Muscle of back (tissue), 11 donors: ENCODE measurements around the gene ASRGL1. TPM values are rescaled to one million over a fixed set of nuclear protein-coding genes. Genes with fewer than 3 reads are reported as not detected.
A peak's percentile ranks its signal among the peaks of the same experiment; 100 is the strongest.

Source experiments
- DNase-seq, 3 donors: peaks; one replicate each; pipeline versions ENCODE4 v3.0.0 to v3.0.0-alpha.2; 2013
- polyA plus RNA-seq, 10 donors: library from polyadenylated mRNA; unstranded; fragments of 120-200 nt; gene quantifications; one replicate each; pipeline ENCODE4 v1.2.1, GENCODE V29; 2013; ENCODE audit not compliant: insufficient read length in 10 of 10

The ASRGL1 gene
- polyA plus RNA-seq, 10 donors: 2.3 to 5.2 (median 3.1) TPM

- DNase-seq: no peak
Observed at GRCh38 chr11:62393061-62393611, 55.9 kb downstream of the ASRGL1 start.

DNA sequence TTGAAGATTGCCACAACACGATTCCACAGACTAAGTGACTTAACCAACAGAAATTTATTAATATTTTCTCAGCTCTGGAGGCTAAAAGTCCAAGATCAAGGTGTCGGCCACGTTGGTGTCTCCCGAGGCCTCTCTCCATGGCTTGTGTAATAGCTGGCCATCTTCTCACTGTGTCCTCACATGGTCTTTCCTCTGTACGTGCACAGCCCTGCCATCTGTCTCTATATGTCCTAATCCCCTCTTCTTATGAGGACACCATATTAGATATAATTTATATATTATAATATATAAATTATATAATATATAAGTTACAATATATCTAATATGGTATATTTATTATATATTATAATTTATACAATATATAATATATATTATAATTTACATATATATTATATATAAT, 56.5 kb downstream of the ASRGL1 start:
- no peak for DNase-seq

DNA sequence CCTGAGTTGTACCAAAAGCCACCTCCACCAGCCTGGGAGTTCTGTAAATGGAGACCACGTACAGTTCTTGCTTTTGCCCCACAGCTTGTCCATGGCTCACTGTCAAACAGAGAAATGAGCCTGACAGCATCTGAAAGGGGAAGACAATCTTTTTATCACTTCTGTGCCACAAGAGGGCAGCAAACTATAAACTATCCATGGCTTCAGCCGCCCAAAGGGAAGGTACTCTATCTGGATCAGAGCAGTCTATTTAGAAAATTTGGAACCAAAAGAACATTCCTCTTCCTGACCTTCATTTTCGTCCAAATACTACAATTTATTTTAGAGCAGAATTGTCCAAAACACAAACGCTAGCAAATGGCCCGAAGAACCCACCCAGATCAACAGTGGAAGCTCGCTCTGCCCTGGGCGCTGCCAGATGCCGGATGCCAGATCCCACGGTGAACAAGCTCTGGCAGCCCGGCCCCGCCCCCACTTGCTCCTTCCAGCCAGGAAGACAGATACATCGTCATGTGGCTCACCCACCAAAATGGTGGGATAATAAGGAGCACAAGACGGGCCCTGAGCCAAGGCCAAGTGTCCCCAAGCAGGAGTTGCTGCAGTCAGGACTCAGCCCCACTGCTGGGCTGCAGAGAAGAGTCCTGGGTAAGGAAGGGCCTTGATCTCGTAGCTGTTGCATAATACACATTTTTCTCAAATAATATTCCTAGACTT, 57.7 kb downstream of the ASRGL1 start:
- peak; percentile 86 to 95 (median 89) for DNase-seq

- DNase-seq: no peak
Observed at GRCh38 chr11:62395885-62396551, 58.8 kb downstream of the ASRGL1 start.

DNA sequence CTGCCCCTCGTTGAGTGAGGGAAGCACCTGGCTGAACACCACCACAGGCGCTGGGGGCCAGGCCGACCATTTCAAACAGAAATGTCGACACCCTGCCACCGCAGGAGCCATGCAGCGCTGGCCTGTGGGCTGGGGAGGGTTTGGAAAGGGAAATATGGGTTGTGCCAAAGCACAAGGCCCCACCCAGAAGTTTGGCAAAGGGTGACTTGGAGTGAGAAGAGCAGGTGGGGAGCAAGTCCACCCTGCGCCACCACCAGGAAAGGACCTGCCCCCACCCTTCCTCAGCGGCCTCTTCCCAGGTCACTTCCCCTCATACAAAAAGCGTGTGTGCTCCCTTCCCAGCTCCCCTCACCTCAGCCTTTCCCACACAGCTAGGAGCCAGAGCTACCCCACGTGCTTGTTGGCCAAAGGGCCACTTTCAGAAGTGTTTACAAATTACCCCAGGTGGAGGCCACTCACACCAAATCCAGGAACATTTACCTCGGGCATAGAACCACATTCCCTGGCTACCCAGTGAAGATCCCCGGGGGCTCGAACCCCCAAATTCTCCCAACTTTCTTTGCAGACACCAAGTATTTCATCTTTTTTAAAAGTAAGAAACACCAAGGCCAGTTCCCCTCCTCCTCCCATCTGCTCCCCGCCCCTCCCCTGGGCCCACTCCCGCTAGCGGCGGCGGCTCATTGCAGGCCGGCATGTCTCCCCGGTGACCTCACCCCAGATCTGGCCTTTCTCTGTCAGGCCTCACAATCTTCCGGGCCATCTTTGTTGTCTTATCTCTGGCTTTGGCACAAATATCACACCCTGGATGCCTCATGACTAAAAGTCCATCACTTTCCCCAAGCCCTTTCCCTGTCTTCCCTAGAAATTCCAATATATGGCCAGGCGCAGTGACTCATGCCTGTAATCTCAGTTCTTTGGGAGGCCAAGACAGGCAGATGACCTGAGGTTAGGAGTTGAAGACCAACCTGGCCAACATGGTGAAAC, 61.1 kb downstream of the ASRGL1 start:
- peak in 1 of 3 donors; percentile 71 for DNase-seq

- peak in 1 of 3 donors; percentile 51 for DNase-seq
Observed at GRCh38 chr11:62399172-62399877, 62.1 kb downstream of the ASRGL1 start.

DNA sequence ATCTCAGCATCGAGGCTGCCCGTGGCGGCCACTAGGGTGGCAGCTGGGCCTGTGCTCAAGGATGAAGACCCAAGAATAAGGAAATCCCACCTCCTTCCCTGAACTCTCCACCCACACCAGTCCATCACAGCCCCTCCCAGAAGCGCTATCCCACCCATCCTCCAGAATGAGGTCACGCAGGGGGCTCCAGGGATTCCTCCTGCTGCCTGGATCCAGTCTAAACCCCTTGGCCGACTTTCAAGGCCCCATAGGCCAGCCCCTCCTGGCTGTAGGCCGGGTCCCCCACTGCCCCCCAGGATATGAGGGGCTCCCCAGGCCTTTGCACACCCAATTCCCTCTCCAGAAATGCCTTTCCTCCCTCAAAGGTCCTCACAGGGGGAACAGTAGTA, 62.6 kb downstream of the ASRGL1 start:
- peak in 2 of 3 donors; percentile 87 to 94 for DNase-seq

DNA sequence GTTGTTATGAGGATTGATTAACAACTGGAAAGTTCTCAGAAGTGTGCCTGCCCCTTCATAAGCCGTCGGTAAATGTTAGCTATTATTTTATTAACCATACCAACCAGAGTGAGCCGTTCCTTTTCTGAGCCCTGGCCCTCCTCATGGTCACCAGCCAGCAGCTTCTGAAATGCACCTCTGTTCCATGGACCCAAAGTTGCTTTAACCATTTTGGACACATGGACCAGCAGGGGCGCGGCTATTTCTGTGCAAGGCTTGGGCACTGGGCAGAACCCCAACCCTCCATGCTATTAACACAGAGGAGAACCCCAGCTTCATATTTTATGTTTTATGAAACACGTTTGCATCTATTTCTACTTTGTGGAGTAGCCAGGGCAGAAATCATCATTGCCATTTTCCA, 63.0 kb downstream of the ASRGL1 start:
- no peak for DNase-seq

DNA sequence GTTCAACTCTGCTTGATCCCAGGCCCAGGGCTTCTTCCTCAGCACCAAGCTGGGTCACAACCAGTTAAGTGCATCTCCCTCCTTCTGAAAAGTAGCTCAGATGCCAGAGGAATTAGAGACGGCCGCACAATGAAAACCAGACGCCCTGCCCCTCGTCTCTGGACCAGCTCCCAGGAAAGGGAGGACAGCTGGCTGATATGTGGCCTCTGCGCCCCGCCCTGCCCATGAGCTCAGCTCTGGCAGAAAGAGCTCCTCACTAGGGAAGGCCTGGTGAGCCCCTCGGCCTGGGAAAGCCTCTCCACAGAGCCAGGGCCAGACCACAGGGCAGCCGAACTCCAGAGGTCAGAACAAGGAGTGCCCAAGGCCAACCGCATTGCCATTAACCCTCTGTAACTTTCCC, 63.5 kb downstream of the ASRGL1 start:
- peak; percentile 90 to 96 (median 93) for DNase-seq

DNA sequence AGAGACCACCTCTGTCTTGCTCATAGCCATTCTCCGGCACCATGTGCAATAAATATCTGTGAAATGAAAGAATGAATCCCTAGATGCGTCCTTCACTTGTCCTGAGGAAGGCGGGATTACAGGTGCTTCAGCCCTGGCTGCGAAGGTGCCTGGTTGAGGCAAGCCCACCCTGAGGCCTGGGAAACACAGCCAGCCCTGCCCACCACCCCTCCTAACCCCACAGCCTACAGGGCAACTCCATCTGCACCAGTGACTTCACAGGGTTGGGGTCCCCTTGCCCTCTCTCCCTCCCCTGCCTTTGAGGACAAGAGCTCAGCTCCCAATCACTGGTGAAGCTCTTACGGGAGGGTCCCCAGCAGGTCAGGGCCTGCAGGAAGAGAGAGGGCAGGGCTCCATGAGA, 64.1 kb downstream of the ASRGL1 start:
- no peak for DNase-seq

DNA sequence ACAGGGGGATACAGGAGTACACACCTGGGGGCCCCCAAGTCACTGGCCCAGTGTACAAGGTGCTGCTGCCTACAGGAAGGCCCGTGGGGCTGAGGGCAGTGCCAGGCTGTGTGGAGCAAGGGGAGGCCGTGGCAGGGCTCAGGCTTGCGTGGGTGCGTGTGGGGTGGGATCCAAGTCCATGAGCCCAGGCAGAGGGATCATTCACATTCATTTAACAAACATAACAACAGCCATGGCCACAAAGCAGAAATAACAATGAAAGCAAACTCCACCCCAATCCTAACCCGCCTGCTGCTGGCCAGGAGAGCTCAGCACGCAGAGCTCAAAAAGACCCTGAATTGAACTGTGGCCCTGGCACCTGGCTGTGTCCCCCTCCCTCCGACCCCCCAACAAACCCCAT, 64.6 kb downstream of the ASRGL1 start:
- peak in 1 of 3 donors; percentile 64 for DNase-seq

GRCh38 chr11:62402226-62402959, 65.1 kb downstream of the ASRGL1 start:
- DNase-seq: peak in 1 of 3 donors; percentile 63

DNA sequence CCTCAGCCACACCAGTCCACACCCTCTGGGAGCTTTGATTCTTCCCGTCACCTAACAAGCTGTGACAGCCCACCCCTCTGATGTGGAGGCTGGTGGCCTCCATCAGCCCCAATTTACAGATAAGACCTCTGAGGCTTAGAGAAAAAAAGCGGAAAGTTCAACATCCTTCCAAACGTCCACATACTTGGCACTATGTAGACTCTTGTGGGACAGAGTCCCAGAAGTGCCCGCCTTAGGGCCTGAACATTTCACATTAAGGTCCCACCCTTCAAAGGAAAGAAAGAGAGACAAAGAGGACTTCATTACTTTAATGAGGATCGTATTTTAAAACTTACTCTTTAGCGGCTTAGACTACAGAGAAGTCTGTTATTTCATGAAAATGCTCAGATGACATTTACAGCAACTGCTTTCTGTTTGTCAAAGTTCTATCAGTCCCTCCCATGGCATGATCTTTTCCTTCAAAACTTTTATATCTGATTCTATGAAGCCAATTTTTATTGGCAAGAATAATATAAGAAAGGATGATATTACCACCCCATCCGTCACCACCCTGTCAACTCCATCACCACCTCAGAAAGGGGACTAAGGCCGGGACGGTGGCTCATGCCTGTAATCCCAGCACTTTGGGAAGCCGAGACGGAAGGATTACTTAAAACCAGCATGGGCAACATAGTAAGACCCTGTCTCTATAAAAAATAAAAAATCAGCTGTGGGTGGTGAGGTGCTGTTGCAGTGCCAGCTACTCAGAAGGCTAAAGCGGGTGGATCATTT, 65.9 kb downstream of the ASRGL1 start:
- DNase-seq: peak in 1 of 3 donors; percentile 42

DNA sequence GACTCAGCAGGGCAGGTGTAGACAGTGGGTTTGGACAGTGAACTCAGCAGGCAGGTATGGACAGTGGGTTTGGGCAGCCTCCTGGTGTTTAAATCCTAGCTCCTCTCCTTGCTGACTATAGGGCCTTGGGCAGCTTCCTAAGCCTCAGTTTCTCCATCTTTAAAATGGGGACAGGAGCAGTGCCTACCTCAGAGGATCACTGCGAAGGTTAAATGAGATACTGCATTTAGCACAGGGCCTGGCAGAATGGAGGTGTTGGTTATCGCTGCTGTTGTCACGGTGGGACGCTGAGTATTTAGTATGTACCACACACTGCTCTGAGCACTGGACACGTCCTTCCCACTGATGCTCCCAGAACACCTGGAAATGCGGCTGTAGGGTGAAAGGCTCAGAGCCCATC, 67.2 kb downstream of the ASRGL1 start:
- DNase-seq: no peak

GRCh38 chr11:62404901-62405300, 67.7 kb downstream of the ASRGL1 start:
- no peak for DNase-seq

DNA sequence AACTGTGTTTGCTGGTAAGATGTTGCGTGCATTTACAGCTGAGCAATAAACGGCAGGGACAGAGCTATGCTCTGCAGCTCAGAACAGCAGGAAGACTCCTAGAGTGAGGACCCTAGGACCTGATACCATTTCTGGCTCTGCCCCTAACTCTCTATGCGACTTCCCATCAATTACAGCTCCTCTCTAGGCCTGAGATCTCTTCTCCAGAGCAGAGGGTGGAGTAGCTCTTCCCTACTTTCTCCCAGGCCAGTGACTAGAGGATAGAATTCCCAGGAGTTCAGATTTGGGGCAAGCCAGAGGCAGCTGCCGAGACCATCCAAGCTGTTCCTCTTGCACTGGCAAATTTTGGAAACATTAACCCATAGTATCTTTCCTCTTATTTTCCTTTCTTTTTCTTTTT, 68.8 kb downstream of the ASRGL1 start:
- peak in 1 of 3 donors; percentile 65 for DNase-seq

- no peak for DNase-seq
Observed at GRCh38 chr11:62409831-62410230, 72.6 kb downstream of the ASRGL1 start.

GRCh38 chr11:62410972-62411371, 73.7 kb downstream of the ASRGL1 start:
- no peak for DNase-seq

DNA sequence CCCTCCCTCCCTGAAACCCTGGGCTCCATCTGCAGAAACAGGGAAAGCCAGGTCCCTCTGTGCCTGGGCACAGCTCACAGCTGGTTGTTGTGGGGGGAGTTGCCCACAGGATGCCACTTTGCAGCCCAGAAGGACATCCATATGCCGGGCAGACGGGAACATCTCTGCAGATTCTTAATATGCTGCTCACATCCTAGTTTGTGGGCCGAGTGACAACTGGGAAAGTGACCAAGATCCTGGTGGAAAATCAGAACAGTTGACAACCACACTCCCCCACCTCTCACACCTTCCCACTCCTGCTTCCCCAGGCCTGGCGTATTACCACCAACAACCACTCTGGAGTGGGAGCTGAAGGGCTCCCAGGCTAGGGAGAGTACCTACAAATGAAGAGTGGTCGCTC, 74.3 kb downstream of the ASRGL1 start:
- DNase-seq: peak in 1 of 3 donors; percentile 35
